CD4-positive, alpha-beta T cell treated with Interleukin-4 for 4 hours (primary cell): ENCODE measurements around the gene CLCN1.

Experiments
- DNase-seq: peaks from one replicate; pipeline ENCODE4 v3.0.0-alpha.2; 2020

The CLCN1 gene

DNA sequence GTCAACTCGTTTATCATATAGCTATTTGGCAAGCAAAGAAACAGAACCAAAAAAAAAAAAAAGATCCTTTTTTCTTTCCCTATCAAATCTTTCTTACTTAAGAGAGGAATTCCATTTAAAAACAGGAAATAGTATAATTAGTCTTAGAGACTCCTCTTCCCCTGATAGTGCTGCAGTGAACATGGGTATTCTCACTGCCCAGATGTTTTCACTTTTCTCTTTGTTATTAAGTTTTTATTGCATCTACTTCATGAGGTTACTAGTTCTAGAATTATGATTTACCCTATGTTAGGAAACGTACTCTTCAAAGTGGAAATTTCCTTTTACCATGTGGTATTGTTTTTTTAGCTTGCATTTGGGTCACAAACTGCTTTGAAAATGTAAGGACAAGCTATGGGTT, 19.2 kb upstream of the CLCN1 start:
- no peak for DNase-seq

DNA sequence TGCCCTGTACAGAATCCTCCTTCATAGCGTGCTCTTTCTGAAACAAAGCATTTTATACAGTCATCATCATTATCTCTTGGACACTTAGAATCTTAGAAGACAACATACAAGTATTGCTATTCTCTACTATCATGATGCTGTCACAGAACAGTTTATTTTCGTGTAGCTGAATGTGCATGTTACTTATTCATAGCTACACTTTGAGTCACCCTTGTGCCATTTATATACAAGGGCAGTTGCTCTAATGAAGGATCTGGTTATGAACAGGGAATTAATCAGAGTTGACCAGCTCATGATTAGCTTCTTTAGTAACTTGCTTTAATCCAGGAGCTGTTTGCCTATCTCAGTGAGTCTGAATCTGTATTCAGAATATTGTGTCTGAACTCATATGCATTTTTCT, 16.6 kb upstream of the CLCN1 start:
- DNase-seq: no peak

DNA sequence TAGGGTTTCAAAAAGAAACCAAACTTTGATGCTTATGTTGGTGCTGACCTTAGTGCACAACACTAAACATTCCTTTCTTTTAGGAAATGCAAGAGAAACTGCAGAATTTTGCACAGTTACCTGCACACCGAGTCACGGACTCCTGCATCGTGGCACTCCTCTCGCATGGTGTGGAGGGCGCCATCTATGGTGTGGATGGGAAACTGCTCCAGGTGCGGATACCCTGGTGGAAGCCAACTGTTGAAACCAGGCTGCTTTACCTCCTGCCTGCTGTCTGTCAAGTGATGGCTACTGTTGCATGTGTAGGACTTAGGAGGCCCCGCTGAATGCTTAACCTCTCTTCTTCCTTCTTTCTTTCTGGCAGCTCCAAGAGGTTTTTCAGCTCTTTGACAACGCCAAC, 16.1 kb upstream of the CLCN1 start:
- DNase-seq: peak; percentile 70

DNA sequence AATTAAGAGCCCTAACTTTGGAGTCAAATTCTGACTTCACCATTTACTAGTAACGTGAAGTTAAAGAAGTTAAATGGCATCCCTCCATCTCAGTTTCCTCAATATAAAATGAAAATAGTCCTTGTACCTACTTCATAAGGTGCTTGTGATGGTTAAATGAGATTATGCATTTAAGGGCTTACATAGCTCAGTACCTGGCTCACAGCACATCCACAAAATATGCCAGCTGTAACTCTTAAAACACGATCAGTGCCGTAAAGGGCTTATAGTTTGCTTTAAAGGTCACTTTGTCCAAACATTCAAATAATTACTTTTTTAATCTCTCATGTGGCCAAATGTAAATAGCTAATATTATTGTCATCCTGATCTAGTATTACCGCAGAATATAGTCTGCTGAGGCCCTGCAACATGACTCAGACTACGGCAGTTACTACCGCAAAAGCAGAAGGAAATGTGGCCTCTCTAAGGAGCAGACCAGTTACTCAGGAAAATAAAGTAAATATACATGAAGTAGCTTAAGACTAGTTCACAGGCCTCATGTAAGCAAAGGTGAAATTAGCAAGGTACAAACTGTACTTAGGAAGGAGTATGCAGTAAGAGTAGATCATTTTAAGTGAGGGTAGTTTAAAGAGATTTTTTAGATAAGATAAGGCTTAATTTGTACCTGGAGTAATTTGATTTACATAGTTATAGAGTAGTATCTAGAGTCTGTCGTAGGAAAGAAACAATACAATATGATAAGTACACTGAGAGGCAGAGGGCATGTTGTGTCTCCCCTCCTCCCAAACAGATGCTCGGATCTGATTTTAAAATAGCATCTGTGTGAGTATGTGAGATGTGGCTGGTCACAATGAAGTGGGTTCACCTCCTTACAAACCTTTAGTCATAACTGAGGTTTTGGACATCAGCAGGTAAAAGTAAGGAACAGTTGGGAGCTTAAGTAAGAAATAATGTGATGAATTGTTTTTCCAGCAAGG, 14.7 kb upstream of the CLCN1 start:
- DNase-seq: peak; percentile 25

DNA sequence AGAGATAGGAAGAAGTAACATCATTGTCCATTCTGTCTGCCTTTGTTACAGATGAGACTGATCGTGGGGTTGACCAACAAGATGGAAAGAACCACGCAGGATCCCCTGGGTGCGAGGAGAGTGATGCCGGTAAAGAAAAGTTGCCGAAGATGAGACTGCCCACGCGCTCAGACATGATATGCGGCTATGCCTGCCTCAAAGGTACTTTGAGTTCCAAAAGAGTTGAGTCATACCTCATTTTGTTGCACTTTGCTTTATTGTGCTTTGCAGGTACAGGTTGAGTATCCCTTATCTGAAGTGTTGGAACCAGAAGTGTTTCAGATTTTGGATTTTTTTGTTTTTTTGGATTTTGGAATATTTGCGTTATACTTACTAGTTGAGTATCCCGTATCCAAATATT, 12.2 kb upstream of the CLCN1 start:
- no peak for DNase-seq

DNA sequence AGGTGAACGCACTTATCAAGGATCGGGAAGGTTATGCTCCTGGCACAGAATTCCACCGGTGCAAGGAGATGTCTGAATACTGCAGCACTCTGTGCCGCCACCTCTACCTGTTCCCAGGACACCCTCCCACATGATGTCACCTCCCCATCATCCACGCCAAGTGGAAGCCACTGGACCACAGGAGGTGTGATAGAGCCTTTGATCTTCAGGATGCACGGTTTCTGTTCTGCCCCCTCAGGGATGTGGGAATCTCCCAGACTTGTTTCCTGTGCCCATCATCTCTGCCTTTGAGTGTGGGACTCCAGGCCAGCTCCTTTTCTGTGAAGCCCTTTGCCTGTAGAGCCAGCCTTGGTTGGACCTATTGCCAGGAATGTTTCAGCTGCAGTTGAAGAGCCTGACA, 11.0 kb upstream of the CLCN1 start:
- DNase-seq: no peak

DNA sequence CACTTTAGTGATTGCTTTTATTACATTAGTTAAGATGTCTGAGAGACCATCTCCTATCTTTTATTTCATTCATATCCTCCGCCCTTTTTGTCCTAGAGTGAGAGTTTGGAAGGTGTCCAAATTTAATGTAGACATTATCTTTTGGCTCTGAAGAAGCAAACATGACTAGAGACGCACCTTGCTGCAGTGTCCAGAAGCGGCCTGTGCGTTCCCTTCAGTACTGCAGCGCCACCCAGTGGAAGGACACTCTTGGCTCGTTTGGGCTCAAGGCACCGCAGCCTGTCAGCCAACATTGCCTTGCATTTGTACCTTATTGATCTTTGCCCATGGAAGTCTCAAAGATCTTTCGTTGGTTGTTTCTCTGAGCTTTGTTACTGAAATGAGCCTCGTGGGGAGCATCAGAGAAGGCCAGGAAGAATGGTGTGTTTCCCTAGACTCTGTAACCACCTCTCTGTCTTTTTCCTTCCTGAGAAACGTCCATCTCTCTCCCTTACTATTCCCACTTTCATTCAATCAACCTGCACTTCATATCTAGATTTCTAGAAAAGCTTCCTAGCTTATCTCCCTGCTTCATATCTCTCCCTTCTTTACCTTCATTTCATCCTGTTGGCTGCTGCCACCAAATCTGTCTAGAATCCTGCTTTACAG, 10.4 kb upstream of the CLCN1 start:
- peak; percentile 70 for DNase-seq

DNA sequence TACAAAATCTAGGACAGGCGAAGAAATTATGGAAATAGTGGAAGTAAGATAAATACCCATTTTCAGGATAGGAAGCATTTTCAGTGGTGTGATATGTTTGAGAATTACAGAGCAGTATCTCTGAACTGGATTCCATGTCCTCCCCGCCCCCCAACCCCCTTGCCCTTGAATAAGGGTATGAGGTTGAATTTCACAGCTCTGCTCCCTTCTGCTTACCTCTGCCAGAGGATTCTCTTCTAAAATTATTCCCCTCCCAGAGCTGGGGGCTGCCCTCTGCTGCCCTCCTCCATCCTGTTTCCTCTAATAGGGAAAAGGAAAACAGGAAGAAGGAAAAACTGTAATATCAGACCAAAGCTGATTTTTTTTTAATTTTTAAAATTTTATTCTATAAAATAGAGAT, 7.3 kb upstream of the CLCN1 start:
- no peak for DNase-seq

DNA sequence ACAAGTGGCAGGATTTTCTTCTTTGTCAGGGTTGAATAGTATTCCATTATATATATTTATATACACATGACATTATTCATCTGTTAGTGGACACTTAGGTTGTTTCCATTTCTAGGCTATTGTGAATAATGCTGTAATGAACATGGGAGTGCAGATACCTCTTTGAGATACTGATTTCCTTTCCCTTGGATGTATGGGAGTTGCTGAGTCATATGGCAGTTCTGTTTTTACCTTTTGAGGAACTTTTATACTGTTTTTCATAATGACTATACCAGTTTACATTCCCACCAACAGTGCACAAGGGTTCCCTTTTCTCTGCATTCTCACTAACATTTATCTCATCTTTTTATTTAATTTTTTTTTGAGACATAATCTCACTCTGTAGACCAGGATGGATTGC, 1.8 kb upstream of the CLCN1 start:
- DNase-seq: no peak

DNA sequence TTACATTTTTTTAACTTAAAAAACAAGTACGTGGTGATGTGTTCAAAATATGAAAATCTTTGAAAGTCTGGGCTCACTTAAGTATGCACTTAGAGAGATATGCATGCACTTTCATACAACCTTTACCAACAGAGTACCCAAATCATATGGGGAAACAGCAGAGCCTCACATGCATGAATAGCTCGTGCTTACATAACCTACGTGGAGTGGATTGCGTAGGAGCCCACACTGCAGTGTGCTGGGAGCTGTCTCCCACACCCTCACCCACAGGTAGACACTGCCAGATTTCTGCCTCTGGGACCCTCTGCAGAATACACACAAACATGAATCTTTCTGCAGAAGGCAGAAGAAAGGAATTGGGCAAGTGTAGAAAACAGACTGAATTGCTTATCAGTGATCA, 581 bp downstream of the CLCN1 start:
- no peak for DNase-seq

DNA sequence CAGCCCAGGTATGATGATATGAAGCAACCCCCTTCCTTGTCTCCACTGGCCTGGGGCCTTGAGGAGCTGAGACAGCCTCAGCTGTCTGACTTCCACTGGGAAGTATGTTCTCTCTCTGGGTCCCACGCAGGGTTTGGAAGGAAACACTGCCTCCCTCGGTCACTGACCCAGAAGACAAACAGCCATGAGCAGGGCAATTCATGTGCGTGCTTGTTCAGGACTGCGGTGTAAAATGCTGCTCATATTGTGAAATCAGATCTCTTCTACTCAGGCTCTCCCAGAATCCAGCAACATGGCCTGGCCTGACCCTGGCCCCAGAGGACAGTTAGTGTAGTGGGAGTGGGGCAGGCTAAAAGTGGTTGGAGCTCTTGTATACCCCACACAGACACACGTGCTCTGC, 2.8 kb downstream of the CLCN1 start:
- no peak for DNase-seq

DNA sequence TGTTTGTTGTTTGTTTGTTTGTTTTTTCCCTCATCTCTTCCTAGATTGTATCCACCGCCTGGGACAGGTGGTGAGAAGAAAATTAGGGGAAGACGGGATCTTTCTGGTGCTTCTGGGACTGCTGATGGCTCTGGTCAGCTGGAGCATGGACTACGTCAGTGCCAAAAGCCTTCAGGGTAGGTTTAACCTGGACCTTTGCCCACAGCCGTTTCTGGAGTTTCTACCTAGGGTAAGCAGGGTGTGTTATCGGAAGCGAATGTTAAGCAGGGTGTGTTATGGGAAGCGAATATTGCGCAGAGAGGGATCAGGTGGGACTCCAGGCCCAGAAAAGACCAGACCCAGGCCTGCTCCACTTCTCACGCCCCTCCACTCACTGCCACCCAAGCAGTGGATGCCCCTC, 4.7 kb downstream of the CLCN1 start:
- no peak for DNase-seq

DNA sequence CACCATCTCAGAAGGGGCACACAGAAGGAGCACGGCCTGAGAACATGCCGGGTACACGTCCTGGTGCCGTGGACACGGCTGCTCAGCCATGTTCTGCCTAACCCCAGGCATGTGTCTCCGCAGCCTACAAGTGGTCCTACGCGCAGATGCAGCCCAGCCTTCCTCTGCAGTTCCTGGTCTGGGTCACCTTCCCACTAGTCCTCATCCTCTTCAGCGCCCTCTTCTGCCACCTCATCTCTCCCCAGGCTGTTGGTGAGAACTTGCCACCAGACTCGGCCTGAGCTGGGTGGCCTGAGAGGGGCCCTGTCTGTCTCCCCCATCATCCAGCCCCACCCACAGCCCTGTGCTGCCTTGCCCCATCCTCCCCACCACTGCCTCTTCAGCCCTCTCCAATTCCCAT, 5.3 kb downstream of the CLCN1 start:
- no peak for DNase-seq

DNA sequence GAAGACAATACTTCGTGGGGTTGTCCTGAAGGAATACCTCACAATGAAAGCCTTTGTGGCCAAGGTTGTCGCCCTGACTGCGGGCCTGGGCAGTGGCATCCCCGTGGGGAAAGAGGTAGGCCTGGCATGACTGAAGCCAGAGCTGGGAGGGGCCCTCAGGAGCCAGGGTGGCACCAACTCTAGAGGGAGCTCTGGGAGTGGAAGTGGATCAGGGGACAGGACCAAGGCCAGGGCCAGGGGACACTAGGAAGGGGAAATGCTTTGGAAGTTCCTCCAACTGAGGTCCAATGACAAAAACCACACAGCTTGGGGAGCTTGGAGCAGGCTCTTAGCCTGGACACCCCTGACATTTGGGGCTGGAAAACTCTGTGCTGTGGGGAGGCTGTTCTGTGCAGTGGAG, 5.8 kb downstream of the CLCN1 start:
- DNase-seq: no peak

DNA sequence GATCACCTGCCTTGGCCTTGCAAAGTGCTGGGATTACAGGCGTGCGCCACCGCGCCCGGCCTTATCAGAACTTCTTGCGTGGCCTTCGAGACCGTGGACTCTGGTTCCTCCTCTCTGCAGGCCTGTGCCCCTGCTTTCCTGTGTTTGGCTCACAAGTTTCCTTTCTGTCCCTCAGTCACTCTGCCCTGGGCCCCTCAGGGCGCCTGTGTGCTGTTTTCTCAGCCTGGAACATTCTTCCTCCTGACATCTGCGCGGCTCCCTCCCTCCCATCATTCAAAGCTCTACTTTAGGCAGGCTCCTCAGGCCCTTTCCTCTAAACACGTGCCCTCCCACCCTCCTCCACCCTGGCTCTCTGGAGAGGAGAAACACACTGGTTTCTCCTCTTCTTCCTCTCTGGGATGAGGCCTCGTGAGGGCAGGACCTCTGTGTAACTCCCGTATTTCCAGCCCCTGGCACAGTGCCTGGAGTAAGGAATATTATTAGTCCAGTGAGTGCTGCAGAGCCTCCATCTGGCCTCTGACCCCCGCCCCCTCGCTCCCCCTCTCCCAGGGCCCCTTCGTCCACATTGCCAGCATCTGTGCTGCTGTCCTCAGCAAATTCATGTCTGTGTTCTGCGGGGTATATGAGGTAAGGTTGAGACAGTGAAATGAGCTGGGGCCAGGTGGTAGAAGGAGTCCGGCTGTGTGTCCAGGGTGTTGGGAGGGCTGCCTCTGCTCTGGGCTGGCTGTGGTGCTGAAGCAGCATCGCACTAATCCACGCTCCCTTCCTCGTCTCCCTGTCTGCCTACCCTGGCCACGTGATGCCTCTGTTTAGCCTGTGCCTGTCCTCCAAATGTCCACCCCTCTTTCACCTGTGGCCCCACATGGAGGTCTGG, 7.1 kb downstream of the CLCN1 start:
- no peak for DNase-seq

DNA sequence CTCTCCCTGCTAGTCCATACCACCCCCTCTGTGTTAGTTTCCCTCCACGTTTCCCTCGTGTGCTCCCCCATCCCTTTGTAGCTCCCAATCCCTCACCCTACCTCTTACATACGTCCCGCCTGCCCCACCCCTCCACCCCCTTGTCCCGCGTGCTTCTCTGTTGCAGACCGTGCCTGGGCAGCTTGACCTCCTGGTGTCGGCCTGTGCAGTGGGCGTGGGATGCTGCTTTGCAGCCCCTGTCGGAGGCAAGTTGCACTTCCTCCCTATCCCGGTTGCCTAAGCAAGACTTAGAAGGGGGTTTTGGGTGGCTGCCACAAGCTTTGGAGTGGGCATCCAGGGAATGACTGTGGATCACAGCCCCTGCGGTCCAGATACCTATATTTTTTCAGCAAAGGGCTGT, 7.7 kb downstream of the CLCN1 start:
- no peak for DNase-seq

DNA sequence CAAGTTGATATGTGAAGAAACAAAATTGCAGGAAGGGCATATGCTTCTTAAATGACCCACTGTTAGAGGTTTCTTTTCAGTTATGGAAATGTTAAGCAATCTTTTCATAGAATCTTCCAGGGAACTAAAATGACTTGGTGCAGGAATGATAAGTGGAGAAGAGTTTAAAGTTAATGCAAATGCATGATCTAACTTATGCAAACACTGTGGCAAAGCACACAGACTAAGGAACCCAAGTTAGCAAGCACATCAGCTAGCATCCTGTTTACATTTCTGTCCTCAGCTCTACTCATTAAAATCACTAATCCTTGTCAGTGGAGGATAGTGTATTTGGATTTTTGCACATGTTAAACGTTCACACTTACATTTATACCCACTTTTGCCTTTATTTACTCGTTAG, 9.3 kb downstream of the CLCN1 start:
- no peak for DNase-seq

DNA sequence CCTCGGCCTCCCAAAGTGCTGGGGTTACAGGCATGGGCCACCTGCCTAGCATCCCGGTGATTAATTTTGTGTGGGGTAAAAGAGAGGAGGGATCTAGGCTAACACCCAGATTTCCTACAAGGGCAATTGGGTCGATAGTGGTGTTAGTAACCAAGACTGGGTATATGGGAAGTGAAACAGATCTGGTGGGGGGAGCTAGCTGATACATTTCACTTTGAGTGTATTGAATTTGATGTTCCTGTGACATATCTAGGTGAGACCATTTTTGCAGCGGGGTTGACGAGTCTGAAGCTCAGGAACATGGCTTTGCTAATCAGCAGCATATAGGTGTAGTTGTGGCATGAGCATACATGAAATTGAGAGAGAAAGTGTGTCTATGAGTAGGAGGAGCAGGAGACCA, 12.0 kb downstream of the CLCN1 start:
- no peak for DNase-seq

DNA sequence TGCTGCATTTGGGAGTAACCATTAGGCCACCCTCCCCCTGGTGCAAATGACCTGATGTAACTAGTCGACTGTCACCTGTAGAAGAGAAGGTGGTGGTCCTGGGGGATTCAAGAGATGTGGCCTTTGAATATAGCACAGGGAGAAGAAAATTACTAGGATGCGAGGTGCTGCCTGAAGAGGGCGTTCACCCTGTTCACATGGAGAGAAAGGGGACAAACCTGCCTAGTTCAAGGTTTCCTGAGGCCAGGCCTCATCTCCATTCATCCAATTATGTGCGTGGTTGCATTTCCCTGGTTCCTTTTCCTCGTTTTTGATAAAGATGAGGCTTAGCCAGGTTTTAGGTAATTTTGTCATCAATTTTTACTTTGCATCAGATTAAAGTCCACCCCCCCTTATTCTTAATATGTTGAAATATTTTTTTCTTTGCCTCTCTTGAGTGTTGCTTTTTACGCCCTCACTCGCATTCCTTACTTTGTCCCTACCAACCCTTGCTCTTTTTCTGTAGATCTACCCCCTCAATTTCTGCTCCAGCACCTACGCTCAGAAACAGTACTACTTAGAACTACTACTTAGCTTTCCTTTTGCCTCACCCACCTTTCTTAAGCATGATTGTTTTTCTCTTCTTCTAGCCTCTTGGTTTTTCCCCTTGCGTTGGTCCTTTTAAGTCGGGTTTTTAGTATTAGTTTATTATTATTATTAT, 13.7 kb downstream of the CLCN1 start:
- DNase-seq: no peak

DNA sequence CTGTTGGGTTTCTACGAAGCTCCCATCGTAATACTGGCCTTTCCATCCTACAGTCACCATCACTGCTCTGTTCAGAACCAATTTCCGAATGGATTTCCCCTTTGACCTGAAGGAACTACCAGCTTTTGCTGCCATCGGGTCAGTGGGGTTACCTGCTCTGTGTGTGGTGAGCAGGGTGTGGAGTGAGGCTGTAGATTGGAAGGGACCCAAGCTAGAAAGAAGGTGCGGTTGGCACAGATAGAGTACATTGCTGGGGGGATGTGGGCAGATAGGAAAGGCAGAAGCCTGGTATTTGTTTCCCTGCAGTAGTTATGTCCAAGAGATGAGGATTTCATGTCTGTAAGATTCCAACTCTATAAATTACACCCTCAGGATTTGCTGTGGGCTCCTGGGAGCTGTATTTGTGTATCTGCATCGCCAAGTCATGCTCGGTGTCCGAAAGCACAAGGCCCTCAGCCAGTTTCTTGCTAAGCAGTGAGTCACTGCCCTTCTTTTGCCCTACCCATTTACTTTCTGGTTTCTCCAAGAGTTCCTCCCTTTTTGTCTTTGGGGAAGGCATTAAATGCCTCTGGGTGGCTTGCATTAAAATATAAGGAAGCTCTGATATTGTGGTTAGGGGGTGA, 15.4 kb downstream of the CLCN1 start:
- DNase-seq: no peak

DNA sequence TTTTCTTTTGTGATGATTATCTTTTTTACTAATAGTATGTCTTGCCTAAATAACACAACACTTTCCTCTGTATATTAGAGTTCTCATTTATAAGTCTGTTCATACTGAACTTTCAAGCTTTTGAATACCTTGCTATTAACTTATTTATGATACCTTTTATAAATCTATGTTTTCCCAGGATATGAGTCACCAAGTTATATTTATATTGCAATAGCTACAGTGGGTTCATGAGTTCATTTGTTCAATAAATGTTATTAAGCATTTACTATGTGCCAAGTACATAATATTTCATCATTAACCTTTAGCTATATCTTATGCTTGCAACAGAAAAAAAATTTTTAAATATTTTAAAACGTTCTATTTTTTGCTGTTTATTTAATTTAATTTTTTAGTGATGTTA, 18.3 kb downstream of the CLCN1 start:
- no peak for DNase-seq

DNA sequence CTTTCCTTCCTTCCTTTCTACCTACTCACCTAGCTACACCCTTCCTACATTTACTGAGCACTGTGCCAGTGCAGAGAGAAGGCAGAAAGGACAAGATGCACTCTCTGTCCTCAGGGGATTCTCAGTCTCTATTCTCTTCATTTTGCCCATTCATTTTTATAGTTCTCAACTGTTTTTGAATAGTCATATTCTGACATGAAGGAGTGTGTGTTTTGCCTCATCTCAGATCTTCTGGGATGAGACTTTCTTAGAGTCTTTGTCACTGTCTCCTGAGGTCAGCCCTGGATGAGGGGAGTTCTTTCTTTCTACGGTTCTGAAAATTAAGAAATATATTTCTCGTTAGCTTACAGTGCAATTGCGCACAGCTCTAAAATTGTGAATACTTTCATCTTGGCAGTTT, 21.3 kb downstream of the CLCN1 start:
- no peak for DNase-seq
